GM12891 (cell line): ENCODE data around the gene MAP2K5.

ENCODE experiments used
- PAX5 ChIP-seq: IDR thresholded peaks from 2 replicates; pipeline ENCODE4 v1.6.1; 2011; ENCODE audit warnings: low read length, moderate library complexity, mild to moderate bottlenecking; ENCODE audit not compliant: insufficient read depth, severe bottlenecking
- POLR2A ChIP-seq: IDR thresholded peaks from 2 replicates; pipeline ENCODE4 v1.6.1; 2011; ENCODE audit warnings: low read depth, low read length, control low read depth
- POLR2AphosphoS5 ChIP-seq: IDR thresholded peaks from 2 replicates; pipeline ENCODE4 v1.6.1; 2011; ENCODE audit warnings: low read depth, low read length, control low read depth
- TAF1 ChIP-seq: IDR thresholded peaks from 2 replicates; pipeline ENCODE4 v1.6.1; 2011; ENCODE audit warnings: low read depth, low read length, control low read depth

GRCh38 chr15:67585681-67586080 lies 43.2 kb downstream of the MAP2K5 start:
- TF ChIP-seq PAX5 = no peak
- no peak for TF ChIP-seq POLR2A
- TF ChIP-seq POLR2AphosphoS5 = no peak
- no peak for TF ChIP-seq TAF1
